Hepatocyte (in vitro differentiated cells): ENCODE data around the gene ETF1. TPM values are rescaled to one million over a fixed set of nuclear protein-coding genes. Genes with fewer than 3 reads are reported as not detected.

Source experiments
- DNase-seq: peaks from one replicate; pipeline ENCODE4 v3.0.0-alpha.2; 2016; ENCODE audit warnings: low spot score
- H2AFZ ChIP-seq: fragments of 200-600 bp; sonication (generic); 2 replicates; pipeline ENCODE4 v1.6.0; 2016; ENCODE audit warnings: antibody characterized with exemption, mild to moderate bottlenecking
- H3K27ac ChIP-seq: fragments of 200-600 bp; sonication (generic); 2 replicates; pipeline ENCODE4 v1.5.1; 2016; ENCODE audit warnings: mild to moderate bottlenecking
- H3K27me3 ChIP-seq: fragments of 200-600 bp; sonication (generic); 2 replicates; pipeline ENCODE4 v1.6.1; 2016
- H3K36me3 ChIP-seq: fragments of 200-600 bp; sonication (generic); replicated peaks from 2 replicates; pipeline ENCODE4 v1.5.1; 2016; ENCODE audit warnings: low read depth; ENCODE audit not compliant: insufficient read depth
- H3K4me1 ChIP-seq: fragments of 200-600 bp; sonication (generic); 2 replicates; pipeline ENCODE4 v1.5.1; 2016; ENCODE audit warnings: mild to moderate bottlenecking, moderate library complexity; ENCODE audit not compliant: insufficient read depth
- H3K4me2 ChIP-seq: fragments of 200-600 bp; sonication (generic); 2 replicates; pipeline ENCODE4 v1.6.0; 2016
- H3K4me3 ChIP-seq: fragments of 200-600 bp; sonication (generic); 2 replicates; pipeline ENCODE4 v1.5.1; 2016; ENCODE audit warnings: mild to moderate bottlenecking
- H3K79me2 ChIP-seq: fragments of 200-600 bp; sonication (generic); 2 replicates; pipeline ENCODE4 v1.6.0; 2017; ENCODE audit warnings: mild to moderate bottlenecking
- H3K9me2 ChIP-seq: fragments of 200-600 bp; sonication (generic); replicated peaks from 2 replicates; pipeline ENCODE4 v1.6.0; 2017; ENCODE audit warnings: mild to moderate bottlenecking; ENCODE audit not compliant: insufficient read depth
- H3K9me3 ChIP-seq: fragments of 200-600 bp; sonication (generic); 2 replicates; pipeline ENCODE4 v1.5.1; 2016; ENCODE audit warnings: low read depth, mild to moderate bottlenecking
- H4K20me1 ChIP-seq: fragments of 200-600 bp; sonication (generic); 2 replicates; pipeline ENCODE4 v1.6.0; 2016; ENCODE audit warnings: mild to moderate bottlenecking; ENCODE audit not compliant: insufficient read depth, poor library complexity, severe bottlenecking
- EZH2 ChIP-seq: fragments of 200-600 bp; sonication (generic); IDR thresholded peaks from 2 replicates; pipeline ENCODE4 v1.6.1; 2016; ENCODE audit warnings: antibody characterized with exemption, mild to moderate bottlenecking, borderline replicate concordance
- EZH2phosphoT487 ChIP-seq: fragments of 200-600 bp; sonication (generic); IDR thresholded peaks from one replicate; pipeline ENCODE4 v1.6.1; 2018; ENCODE audit warnings: antibody characterized with exemption, mild to moderate bottlenecking, low read depth, moderate library complexity; ENCODE audit not compliant: unreplicated experiment, severe bottlenecking
- WGBS: methylation state at CpG from one replicate; pipeline ENCODE4 v1.1.6; 2016; ENCODE audit warnings: low lambda C conversion rate; ENCODE audit errors: missing lambda C conversion rate; 5-methylcytosine and 5-hydroxymethylcytosine counted together
- polyA plus RNA-seq: library from polyadenylated mRNA; unstranded; fragments of >200 nt; fragmentation: Nextera tagmentation; extraction: Ambion mirVana; gene quantifications from 2 replicates; pipeline ENCODE4 v1.2.1, GENCODE V29; 2016
- total RNA-seq: library from RNA; depleted of rRNA; stranded (reverse); fragments of >200 nt; gene quantifications from 2 replicates; pipeline ENCODE4 v1.2.3, GENCODE V29; 2014
- TF ChIP-seq, protein P1 (sequence below): fragments of 200-600 bp; sonication (generic); IDR thresholded peaks from 2 replicates; pipeline ENCODE4 v1.5.1; 2016; ENCODE audit warnings: antibody characterized with exemption, mild to moderate bottlenecking; ENCODE audit not compliant: poor library complexity

Gene ETF1
- total and polyA plus RNA-seq, 2 experiments from 2014 or later, result 42.6 to 93.3 TPM

- no peak overlapping the region for H3K4me3 ChIP-seq
- H2AFZ ChIP-seq, result no peak overlapping the region
- H3K27ac ChIP-seq, result no peak overlapping the region
- no peak for DNase-seq
- H3K79me2 ChIP-seq, result peaks cover 6% of the 10 kb centered on the region
- H3K9me2 ChIP-seq, result no peaks in the 10 kb centered on the region
- H3K9me3 ChIP-seq, result no peaks in the 10 kb centered on the region
- peaks cover 5% of the 10 kb centered on the region for H3K4me1 ChIP-seq
- no peak overlapping the region for H3K4me2 ChIP-seq
- WGBS, result 52% methylated on average over 2 of the region's 2 CpGs
- H3K36me3 ChIP-seq, result no peaks in the 10 kb centered on the region
- H4K20me1 ChIP-seq, result peaks cover 3% of the 10 kb centered on the region
- H3K27me3 ChIP-seq, result no peaks in the 10 kb centered on the region
- TF ChIP-seq, protein P1, sequence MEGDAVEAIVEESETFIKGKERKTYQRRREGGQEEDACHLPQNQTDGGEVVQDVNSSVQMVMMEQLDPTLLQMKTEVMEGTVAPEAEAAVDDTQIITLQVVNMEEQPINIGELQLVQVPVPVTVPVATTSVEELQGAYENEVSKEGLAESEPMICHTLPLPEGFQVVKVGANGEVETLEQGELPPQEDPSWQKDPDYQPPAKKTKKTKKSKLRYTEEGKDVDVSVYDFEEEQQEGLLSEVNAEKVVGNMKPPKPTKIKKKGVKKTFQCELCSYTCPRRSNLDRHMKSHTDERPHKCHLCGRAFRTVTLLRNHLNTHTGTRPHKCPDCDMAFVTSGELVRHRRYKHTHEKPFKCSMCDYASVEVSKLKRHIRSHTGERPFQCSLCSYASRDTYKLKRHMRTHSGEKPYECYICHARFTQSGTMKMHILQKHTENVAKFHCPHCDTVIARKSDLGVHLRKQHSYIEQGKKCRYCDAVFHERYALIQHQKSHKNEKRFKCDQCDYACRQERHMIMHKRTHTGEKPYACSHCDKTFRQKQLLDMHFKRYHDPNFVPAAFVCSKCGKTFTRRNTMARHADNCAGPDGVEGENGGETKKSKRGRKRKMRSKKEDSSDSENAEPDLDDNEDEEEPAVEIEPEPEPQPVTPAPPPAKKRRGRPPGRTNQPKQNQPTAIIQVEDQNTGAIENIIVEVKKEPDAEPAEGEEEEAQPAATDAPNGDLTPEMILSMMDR, result no peak
- TF ChIP-seq EZH2phosphoT487 (no peak), EZH2 (no peak)
Measured at GRCh38 chr5:138579517-138579863, 36.5 kb upstream of the ETF1 start.

- peaks cover 26% of the 10 kb centered on the region for H3K79me2 ChIP-seq
- 98% methylated on average over 17 of the region's 17 CpGs for WGBS
- no peak overlapping the region for H3K4me2 ChIP-seq
- no peaks in the 10 kb centered on the region for H3K36me3 ChIP-seq
- peaks cover 10% of the 10 kb centered on the region for H3K4me1 ChIP-seq
- no peak overlapping the region for H2AFZ ChIP-seq
- no peak overlapping the region for H3K4me3 ChIP-seq
- no peaks in the 10 kb centered on the region for H3K27me3 ChIP-seq
- H3K9me3 ChIP-seq, result no peaks in the 10 kb centered on the region
- TF ChIP-seq EZH2, result no peak
- TF ChIP-seq, protein P1, result no peak
- TF ChIP-seq EZH2phosphoT487, result no peak
- no peak for DNase-seq
- no peaks in the 10 kb centered on the region for H3K9me2 ChIP-seq
- no peak overlapping the region for H3K27ac ChIP-seq
- H4K20me1 ChIP-seq, result peaks cover 9% of the 10 kb centered on the region
Measured at GRCh38 chr5:138577452-138577851, 34.4 kb upstream of the ETF1 start.

DNA sequence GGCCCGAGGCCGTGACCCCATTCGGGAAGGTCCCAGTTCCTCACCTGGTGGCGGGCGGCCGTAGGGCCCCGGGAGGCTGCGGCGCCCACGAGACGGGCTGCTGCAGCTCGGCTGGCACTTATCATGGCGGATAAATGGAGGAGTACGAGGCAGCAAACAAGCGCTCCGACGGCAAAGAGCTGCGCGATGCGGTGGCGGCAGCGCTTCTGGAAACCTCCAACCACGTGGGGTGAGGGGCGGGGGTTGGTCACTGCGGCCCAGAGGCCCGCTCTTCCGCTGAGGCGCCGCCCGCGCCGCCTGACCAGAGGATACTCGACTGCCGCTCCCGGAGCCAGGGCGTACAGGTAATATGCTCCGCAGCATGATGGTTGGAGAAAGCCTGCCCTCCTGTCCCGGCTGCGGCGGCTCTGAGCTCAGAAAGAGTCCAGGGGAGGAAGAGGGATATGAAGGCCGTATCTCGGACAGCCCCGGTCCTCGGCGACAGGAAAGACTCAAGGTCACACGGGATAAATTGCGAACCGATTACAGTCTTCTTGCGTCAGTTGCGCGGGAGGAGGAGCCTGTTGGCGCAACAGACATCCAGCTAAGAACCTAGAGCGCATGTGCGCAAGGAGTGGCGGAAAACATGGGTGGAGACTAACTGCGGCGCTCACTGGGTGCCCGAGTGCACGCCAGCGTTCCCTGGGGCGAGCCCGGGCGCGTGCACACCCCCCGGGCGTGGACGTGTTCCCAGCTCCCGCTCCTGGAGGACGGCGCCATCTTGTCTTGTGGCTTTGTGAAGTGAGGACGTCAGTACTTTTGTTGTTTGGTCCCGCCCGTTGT lies 32.4 kb upstream of the ETF1 start, which contains the start of gene HSPA9:
Gene HSPA9 (minus strand): TSS at position 208 of the 822 bp plus-strand sequence. CDS start 83 bp downstream, at position 125.
- Histone ChIP-seq H2AFZ (peak within 1 kb of the TSS; percentile 81), H3K9me3 (no peaks in the 10 kb centered on the region), H3K4me3 (peak within 1 kb of the TSS; percentile 70), H4K20me1 (peaks cover 9% of the 10 kb centered on the region), H3K4me2 (peak within 1 kb of the TSS; percentile 71), H3K27ac (peak within 1 kb of the TSS; percentile 97), H3K4me1 (peaks cover 10% of the 10 kb centered on the region), H3K79me2 (peaks cover 44% of the 10 kb centered on the region), H3K9me2 (no peaks in the 10 kb centered on the region), H3K27me3 (no peaks in the 10 kb centered on the region), H3K36me3 (no peaks in the 10 kb centered on the region)
- peak; percentile 99 for DNase-seq
- TF ChIP-seq, protein P1, result no peak
- TF ChIP-seq EZH2phosphoT487 (no peak), EZH2 (no peak)
- 2% methylated on average over 68 of the region's 73 CpGs for WGBS
